Midbrain (tissue), 1 donor: Measurements from ENCODE around the gene CCDC50.

ENCODE experiments used
- DNase-seq: peaks from one replicate; lab custom pipeline; 2025; lab: John Stamatoyannopoulos, UW

Gene CCDC50, protein sequence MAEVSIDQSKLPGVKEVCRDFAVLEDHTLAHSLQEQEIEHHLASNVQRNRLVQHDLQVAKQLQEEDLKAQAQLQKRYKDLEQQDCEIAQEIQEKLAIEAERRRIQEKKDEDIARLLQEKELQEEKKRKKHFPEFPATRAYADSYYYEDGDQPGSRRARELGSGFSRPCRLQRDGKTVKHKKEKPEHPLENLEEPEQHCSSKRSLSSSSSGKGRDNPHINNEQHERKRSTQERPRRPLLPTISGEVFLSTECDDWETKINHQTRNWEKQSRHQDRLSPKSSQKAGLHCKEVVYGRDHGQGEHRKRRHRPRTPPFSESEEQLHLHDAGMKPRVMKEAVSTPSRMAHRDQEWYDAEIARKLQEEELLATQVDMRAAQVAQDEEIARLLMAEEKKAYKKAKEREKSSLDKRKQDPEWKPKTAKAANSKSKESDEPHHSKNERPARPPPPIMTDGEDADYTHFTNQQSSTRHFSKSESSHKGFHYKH

DNA sequence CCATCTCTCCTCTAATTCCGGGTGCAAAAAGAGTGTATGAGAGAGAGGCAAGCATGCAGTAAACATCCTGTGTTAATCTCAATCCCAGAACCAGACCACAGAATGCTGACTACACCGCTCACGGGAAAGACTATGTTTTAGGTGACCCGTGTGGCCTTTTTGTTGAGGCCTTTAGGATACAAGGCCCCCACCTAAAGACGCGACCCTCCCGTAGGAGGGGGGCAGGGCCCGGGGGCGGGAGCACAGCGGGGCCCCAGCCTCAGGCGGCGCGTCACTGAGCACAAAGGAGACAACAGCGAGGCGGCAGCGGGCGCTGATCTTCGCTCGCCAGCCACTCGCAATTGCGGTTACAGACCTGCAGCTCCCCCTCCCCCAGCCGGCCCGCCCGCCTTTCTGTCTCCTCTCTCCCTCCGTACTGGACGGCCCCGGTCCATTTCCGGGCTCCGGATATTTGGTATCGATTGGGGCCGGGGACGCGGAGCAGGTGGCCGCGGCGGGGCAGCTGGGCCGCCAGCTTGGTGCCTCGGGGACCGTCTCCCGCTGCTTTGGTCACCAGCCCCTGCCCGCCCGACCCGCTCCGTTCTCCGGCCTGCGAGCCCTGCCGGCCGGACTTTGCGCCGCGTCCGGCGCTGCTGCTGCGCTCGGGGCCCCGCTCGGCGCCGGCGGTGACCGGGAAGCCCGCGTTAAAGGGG lies at the start of gene CCDC50:
Gene CCDC50, plus strand, starts transcription at position 433 of the 692 bp plus-strand sequence. CDS start 281 bp downstream, outside the sequence.
- DNase-seq, result peak; percentile 84

DNA sequence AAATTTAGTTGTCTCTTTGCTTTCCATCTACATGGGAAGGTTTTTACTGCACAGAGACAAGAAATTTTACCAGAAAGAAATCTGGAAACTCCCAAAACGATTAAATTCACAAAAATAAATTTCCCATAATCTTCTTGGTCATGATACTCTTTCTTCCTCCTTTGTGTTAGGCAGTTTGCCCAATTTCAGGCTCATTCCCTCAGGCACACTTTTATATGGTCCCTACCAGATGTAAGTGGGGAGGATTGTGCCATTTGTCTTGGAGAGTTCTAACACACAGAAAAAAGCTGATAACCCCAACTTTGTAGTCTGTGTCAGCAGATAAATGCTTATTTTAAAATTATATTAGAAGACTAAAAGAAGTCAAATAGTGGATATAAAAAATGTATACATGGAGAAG lies 49.1 kb upstream of the CCDC50 start:
- no peak for DNase-seq

DNA sequence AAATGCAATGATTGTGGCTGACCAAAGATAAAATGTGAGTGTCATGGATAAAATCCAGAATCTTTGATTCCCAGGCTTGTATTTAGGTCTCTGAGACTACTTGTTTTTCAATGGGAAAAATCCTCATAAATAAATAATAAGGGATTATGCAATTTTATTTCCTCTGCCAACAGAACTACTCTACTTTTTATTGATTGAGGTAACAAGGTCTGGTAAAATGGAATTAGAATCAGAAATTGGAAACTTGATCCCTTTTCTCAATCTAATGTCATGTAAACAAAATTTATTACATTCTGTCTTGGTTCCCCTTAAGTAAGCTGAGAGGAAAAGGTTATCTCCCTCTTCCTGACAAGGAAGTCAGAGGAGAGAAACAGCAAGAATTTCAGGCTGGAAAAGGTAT lies 48.3 kb upstream of the CCDC50 start:
- no peak for DNase-seq

DNA sequence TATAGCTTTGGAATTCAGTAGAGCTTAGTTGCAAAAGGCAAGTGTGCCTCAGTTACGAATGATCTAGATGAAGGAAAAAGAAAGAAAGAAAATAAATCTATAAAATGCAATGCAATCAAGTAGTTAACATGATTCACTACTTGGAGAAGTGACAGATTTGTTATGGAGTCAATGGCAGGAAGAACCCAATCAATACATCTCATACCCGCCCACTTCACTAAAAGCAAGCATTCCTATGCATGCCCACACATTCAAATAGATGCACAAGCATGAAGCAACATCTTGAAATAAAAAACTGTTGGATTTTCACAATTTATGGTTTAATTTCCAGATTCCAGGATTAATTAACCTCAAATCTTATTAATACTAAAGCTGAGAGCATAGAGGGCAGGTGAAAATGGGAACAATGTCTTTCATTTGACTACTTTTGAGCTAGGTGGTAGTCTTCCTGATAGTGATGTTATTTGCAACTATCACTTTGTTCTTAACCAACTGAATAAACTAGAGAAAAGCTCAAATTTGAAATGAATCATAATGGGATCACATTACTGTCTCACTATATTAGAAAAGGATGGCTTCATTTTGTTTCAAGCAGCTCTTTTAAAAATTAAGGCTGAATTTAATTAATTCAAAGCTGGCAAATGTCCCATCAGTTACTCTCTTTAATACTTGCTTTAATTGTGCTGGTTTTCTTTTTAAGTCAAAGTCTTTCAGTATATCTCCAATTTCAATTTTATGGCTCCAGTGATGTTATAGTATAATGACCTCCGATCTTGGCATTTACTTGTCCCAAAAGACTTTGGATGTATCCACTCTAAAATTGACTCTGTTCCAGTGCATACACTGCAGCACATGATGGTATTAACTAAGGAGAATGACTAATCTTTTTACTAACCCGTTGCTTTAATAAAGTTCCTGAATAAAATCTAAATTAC lies 46.7 kb upstream of the CCDC50 start:
- no peak for DNase-seq

DNA sequence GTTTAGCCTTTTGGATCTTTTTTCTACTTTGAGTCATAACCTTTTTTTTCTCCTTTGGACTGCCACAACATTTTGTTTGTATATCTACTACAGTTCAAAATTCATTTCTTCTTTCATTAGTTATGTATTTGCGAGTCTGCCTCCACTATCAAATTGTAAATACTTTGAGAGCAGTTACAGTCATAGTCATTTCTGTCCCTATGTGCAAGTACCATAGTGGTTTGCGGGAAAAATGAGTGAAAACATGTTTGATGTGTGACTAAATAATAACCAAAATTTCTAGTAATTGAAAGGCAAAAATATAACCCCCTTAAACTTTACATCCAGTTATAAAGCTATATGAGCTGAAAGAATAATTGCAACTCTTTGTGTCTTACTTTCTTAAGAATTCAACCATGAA lies 45.8 kb upstream of the CCDC50 start:
- no peak for DNase-seq

DNA sequence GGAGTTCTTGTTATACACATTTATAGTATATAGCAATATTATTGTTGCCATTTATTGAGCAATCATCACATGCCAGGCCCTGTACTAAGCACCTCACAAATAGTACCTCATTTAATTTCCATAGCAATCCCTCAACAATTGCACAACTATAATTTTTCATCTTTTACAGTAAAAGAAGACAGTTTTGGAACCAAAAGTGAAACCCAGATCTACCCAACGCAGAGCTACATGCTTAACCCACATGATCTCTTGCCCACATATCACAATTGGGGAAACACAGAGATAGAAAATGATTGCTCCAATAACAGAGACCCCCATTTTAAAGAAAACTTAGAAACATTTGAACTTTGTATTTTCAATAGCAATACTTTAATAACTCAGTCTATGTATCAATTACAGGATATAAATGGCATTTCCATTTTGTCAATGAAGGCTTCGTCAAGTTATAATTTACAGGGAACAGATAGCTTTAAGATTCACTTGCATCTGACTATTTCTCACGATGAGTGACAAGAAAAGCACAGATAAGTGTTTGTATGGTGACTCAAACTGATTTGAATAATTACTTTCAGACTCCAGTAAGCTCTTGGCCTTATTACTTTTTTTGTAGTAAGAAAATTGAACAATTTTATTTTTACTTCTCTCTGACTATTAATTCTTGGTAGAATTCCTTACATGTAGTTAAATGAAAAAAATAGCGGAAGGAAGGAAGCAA lies 38.7 kb upstream of the CCDC50 start:
- DNase-seq, result no peak

DNA sequence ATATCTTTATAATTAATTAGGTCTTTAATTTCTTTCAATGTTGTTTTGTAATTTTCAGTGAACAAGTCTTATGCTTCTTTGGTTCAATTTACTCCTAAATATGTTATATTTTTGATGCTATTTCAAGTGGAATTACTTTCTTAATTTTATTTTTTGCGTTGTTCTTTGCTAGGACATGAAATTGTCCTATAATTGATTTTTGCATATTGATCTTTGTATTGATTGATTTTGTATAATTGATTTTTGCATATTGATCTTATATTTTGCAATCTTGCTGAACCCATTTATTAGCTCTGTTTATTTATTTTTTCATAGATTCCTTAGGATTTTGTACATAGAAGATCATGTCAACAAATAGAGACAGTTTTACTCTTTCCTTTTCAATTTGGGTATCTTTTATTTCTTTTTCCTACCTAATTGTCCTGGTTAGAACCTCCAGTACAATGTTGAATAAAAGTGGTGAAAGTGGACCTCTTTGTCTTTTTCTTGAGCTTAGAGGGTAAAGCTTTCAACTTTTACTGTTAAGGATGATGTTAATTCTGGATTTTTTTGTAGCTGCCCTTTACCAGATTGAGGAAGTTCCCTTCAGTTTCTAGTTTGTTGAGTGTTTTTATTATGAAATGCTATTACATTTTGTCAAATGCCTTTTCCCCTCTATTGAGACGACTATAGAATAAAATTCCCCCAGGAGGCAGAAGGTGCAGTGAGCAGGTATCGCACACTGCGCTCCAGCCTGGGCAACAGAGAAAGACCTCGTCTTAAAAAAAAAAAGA lies 36.8 kb upstream of the CCDC50 start:
- no peak for DNase-seq

DNA sequence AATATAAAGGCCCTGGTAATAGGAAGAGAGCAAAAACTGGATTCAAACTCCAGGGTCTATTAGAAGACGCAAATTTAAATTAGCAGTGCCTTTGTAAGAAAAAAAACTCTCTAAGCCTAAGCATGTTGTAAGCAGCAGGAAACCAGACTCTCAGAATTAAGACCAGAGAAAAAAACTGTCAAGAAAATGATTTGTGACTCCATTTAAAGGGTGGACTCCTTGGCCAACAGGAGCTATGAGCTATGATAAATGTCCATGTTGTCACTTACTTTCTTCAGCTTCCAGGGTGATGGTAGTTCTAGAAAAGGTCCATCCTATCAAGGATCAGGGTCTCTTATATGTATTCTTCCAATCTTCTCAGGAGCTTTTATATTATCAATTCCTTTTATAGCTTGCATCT lies 34.9 kb upstream of the CCDC50 start:
- no peak for DNase-seq

DNA sequence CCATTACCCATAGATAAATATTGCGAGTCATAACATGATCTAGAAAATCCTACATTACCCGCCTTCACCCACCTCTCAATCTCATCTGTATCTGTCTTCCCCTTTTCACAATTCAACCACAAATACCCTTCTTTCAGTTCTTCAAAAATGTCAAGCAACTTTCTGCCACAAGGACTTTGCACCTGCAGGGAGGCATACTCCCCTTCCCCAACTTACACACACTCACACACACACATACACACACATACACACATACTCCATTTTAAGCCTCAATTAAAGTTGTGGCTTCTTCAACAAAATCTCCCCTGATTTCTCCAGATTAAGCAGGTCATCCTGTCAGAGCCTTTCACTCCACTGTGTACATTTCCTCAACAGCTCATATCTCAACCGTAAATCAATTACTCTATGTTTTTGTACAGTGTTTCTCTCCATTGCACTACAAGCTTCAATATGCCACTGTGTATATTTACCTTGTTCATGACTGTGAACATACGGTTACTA lies 33.1 kb upstream of the CCDC50 start:
- DNase-seq, result no peak

DNA sequence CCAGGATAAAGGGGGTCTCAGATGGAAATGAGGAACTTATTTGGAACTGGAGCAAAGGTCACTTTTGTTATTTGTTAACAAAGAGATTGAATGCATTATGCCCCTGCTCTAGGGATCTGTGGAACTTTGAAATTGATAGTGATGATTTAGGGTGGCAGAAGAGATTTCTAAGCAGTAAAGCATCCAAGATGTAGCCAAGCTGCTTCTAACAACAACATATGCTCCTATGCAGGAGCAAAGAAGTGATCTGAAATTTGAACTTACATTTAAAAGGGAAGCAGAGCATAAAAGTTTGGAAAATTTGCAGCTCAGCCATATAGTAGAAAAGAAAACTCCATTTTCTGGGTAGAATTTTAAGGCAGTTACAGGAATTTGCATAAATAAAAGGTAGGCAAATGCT lies 30.3 kb upstream of the CCDC50 start:
- no peak for DNase-seq

DNA sequence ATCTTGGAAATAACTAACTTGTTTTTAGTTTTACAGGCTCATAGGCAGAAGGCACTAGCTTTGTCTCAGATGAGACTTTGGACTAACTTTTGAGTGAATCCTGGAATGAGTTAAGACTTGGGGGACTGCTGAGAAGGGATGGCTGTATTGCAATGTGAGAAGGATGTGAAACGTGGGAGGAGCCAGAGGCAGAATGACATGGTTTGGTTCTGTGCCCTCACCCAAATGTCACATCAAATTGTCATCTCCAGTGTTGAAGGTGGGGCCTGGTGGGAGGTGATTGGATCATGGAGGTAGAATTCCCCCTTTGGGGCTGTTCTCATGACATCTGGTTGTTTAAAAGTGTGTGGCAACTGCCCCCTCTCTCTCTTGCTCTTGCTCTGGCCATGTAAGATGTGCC lies 28.8 kb upstream of the CCDC50 start:
- DNase-seq, result no peak

DNA sequence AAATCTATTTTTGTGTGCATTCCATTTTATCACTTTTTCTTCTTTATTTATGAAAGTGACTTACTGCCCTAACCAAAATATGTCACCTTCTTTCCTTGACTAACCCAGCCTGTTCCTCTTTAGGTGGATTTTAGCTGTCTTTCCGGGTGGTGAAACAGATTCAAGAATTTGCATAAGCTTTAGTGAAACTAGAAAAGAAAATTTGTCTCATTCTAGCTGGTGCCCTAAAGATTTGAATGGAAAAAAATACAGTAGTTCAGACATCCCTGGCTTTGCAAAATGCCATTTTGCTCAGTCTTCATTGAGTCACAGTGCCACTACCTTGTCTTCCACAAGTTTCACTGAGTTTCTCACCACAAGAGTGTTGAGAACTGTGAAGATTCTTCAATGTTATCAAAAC lies 28.2 kb upstream of the CCDC50 start:
- DNase-seq, result no peak

DNA sequence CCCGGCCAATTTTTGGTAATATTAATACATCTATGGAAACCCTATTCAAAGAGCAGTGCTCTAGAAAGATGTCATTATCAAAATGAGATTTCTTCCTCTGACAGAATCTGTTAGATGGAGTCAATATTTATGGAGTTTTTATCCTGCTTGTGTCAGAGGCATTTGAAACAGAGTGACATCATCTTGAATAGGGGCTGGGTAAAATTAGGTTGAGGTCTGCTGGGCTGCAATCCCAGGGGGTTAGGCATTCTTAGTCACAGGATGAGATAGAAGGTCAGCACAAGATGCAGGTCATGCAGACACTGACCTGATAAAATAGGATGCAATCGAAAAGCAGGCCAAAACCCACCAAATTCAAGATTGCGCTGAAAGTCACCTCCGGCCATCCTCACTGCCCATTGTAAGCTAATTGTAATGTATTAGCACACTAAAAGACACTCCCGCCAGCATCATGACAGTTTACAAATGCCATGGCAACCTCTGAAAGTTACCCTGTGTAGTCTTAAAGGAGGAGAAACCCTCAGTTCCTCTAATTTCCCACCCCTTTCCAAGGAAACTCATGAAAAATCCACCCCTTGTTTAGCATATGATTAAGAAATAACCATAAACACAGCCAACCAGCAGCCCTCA lies 27.3 kb upstream of the CCDC50 start:
- DNase-seq, result no peak

DNA sequence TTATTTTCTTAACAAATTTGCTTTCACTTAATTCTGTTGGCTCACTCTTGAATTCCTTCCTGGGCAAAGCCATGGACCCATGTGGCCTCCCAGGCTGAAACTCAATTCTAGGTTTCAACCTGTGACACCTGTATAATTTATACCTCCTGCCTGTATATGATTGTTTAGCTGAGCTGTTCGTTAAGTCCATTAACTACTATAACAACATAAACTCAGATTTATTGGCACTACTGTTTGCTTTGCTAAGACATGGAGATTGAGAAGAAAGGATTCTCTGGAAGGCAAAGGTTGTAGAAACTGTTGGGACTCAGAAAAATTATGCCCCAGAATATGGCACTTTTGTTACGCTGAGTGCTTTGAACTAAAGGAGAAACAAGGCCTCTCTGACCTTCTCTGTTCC lies 26.7 kb upstream of the CCDC50 start:
- no peak for DNase-seq

DNA sequence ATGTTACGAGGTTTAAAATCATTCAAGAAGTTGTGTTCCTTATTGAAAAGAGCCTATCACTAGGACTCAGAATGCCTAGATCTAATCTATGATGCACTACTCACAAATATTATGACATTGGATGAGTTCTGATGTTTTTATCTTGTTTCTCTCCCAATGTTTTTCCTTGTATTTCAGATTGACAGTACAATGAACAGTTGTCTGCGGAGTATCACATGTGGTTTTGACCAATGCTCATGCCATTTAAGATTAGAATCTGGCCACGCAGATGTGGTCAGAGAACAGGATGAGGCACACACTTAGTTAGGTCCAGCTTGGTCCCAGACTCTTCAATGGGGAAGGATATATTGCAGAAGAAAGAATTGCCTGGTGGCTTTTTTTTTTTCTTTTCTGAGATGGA lies 25.6 kb upstream of the CCDC50 start:
- DNase-seq, result no peak

DNA sequence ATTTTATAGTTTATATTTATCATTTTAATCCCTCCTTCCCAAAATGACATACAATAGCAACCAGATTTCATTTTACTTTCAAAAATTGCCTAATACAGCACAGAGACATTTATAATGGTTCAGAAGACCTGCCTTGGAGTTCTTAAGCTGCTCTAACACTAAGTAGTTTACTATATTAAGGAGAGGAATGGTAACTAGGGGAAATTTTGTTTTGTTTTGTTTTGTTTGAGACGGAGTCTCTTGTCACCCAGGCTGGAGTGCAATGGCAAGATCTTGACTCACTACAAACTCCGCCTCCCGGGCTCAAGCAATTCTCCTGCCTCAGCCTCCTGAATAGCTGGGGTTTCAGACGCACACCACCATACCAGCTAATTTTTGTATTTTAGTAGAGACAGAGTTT lies 22.8 kb upstream of the CCDC50 start:
- DNase-seq, result no peak

DNA sequence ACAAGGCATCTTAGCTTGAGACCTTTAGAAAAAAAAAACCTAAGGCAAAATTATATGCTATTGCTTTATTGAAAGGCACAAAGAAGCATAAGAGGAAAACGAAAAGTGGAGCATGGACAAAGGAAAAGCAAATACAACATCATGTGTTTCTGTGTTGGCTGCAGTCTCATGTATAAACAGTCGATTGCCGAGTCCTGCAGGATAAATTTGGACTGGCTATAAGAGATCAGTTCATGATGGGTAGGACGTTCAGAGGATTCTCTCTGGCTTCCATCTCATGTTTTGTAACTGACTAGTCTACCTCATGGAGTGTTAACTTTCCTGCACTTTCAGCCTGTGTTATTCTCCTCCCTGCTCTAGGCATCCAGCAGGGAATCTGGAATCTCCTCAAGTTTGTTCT lies 21.9 kb upstream of the CCDC50 start:
- DNase-seq, result no peak

DNA sequence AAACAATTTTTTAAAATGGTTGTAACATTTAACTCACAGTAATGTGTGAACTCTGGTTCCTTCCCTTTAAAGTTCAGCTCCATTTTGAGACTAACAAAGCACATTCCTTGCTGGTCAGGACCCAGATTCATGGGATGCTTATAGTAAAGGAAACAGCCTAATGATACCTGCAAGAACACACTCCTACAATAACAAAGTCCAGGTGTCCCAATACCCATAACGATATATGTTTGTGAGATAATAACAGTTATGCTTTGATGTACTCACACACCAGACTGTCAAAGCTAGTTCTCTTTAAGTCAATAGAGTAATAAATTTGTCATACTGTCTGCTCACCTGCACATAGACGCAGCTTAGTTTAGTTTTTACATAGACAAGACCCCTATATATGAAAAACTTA lies 15.9 kb upstream of the CCDC50 start:
- DNase-seq, result no peak

DNA sequence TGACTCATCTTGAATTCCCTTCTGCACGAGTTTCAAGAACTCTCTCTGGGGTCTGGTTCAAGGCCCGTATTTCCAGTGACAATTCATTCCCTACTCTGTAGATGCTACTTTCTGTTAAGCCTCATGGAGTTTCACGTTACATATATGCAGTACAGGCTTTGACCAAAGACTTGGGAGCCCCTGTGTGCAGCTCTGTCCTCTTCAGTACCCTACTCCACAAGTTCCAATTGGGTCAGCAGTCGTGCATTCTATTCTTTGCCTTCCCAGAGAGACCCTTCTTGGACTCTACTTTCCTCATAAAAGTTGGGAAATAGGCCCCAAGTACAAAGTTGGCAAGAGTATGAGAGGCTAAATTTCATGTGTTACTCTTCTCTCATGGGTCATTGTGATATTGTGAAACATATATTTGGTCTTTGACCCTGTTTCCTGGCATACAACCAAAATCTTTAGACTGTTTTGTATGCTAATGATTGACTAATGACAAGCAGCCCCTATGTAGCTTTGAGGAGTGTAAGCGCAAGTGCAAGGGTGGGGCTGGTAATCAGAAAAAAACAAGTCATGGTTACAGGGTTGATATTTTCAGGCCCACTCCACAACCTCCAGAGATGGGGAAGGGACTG lies 15.0 kb upstream of the CCDC50 start:
- DNase-seq, result no peak
